ENCODE measurements around the gene MED26.

MED26 gene

DNA sequence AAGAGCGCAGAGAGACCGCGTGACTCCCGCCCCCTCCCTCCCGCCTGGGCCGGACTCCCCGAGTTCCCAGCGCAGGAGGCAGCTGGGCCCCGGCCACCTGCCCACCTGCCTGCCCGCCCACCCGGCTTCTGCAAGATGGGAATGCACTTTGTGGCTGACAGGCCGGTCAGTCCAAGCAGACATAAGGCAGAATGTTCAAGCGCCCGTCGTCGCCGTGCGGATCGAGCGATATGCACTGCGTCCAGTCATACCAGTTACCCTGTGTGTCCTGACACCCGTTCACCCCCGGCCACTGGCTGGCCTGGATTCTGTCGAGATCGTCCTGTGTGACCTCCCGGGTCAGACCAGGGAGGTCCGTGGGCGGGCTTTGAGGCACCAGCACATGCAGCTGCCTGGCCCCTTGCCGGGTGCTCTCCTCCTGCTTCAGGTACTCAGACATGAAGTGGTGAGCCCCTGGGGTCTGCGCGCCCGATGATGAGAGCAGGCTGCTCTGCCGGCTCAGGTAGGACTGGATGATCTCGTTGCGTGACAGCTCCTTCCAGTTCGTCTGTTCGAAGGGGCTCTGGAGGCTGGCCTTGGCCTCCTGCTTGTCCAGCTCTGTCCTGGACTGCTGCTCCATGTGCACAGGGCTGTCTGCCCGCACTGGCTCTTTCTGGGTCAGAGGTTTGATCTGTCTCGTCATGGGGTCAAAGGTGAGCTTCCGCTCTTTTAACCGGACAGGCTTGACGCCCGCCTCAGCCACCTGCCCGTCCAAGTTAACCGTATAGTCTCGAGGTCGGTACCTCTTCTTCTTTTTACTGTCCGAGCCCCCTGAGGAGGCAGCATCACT is 51.9 kb downstream of the MED26 start:
- Histone ChIP-seq H3K9me3 (ENCODE audit: insufficient read depth, low read depth, low read length) (no peaks in the 10 kb centered on the region), H3K4me1 (ENCODE audit: insufficient read depth, low read length) (0 out of 2 replicates have a peak, but pooled peaks cover 5% of the 10 kb centered on the region), H3K27ac (ENCODE audit: low read length) (no peak overlapping the region), H3K9ac (ENCODE audit: low read depth, low read length) (no peak overlapping the region), H3K36me3 (ENCODE audit: insufficient read depth, low read depth, low read length) (peaks cover 35% of the 10 kb centered on the region), H3K27me3 (ENCODE audit: insufficient read depth, low read length) (no peaks in the 10 kb centered on the region), H3K4me3 (ENCODE audit: low read length) (no peak overlapping the region)

DNA sequence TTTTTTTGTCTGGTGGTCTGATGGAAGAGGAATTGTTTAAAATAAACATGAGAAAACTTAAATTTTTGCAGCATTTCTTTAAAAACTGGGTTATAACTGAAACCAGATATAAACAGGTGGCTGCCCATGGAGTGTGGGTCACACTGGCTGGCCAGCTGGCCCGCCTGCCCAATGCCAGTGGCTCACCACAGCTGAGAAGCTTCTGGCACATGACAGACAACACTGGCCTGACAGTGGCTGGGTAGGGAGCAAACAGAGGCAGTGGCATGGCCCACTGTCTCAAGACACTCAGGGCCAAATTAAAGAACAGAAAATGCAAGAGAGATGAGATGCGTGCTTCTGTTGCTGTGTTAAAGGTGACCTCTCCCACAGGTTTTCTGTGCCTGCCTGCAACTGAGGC is 52.7 kb downstream of the MED26 start:
- no peaks in the 10 kb centered on the region for H3K9me3 ChIP-seq (ENCODE audit: insufficient read depth, low read depth, low read length)
- no peaks in the 10 kb centered on the region for H3K27me3 ChIP-seq (ENCODE audit: insufficient read depth, low read length)
- H3K4me3 ChIP-seq (ENCODE audit: low read length): no peak overlapping the region
- no peak overlapping the region for H3K9ac ChIP-seq (ENCODE audit: low read depth, low read length)
- no peak overlapping the region for H3K27ac ChIP-seq (ENCODE audit: low read length)
- peaks cover 39% of the 10 kb centered on the region for H3K36me3 ChIP-seq (ENCODE audit: insufficient read depth, low read depth, low read length)
- 0 out of 2 replicates have a peak, but pooled peaks cover 5% of the 10 kb centered on the region for H3K4me1 ChIP-seq (ENCODE audit: insufficient read depth, low read length)

DNA sequence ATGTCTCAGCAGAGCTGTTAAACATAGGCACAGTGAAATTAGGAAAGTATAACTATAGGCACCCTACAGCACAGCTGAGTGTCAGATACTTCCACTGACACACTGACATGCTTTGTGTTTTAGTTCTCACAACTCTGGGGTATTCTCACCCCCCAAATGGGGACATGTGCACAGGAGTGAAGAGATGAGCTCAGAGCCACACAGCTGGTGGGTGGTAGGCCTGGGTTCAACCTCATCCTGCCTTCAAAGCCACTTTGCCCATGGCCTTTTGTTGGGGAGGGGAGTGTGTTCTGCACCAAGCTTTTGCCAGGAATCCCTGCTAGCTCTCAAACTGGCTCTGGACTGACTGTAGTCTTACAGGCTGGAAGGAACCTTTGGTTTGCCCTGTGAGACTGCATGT is 54.1 kb downstream of the MED26 start:
- Histone ChIP-seq H3K36me3 (ENCODE audit: insufficient read depth, low read depth, low read length) (peaks cover 46% of the 10 kb centered on the region), H3K4me1 (ENCODE audit: insufficient read depth, low read length) (0 out of 2 replicates have a peak, but pooled peaks cover 5% of the 10 kb centered on the region), H3K9ac (ENCODE audit: low read depth, low read length) (no peak overlapping the region), H3K4me3 (ENCODE audit: low read length) (no peak overlapping the region), H3K27ac (ENCODE audit: low read length) (no peak overlapping the region), H3K27me3 (ENCODE audit: insufficient read depth, low read length) (no peaks in the 10 kb centered on the region), H3K9me3 (ENCODE audit: insufficient read depth, low read depth, low read length) (no peaks in the 10 kb centered on the region)

DNA sequence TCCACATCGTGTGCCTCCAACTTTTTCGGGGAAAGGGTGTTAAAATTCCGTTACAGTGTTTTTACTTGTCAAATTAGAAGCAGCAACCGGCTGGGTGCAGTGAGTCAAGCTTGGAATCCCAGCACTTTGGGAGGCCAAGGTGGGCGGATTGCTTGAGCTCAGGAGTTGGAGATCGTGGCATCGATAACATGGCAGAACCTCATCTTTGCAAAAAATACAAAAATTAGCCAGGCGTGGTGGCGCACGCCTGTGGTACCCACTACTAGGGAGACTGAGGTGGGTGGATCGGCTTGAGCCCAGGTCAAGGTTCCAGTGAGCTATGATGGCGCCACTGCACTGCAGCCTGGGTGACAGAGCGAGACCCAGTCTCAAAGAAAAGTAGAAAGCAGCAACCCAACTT is 54.7 kb downstream of the MED26 start:
- H3K27me3 ChIP-seq (ENCODE audit: insufficient read depth, low read length): no peaks in the 10 kb centered on the region
- no peak overlapping the region for H3K27ac ChIP-seq (ENCODE audit: low read length)
- H3K9ac ChIP-seq (ENCODE audit: low read depth, low read length): peak overlapping the region; percentile 82; the same call in 1 of the 2 replicates
- H3K36me3 ChIP-seq (ENCODE audit: insufficient read depth, low read depth, low read length): peaks cover 50% of the 10 kb centered on the region
- no peaks in the 10 kb centered on the region for H3K9me3 ChIP-seq (ENCODE audit: insufficient read depth, low read depth, low read length)
- H3K4me1 ChIP-seq (ENCODE audit: insufficient read depth, low read length): 0 out of 2 replicates have a peak, but pooled peaks cover 5% of the 10 kb centered on the region
- peak overlapping the region; percentile 89 for H3K4me3 ChIP-seq (ENCODE audit: low read length)

DNA sequence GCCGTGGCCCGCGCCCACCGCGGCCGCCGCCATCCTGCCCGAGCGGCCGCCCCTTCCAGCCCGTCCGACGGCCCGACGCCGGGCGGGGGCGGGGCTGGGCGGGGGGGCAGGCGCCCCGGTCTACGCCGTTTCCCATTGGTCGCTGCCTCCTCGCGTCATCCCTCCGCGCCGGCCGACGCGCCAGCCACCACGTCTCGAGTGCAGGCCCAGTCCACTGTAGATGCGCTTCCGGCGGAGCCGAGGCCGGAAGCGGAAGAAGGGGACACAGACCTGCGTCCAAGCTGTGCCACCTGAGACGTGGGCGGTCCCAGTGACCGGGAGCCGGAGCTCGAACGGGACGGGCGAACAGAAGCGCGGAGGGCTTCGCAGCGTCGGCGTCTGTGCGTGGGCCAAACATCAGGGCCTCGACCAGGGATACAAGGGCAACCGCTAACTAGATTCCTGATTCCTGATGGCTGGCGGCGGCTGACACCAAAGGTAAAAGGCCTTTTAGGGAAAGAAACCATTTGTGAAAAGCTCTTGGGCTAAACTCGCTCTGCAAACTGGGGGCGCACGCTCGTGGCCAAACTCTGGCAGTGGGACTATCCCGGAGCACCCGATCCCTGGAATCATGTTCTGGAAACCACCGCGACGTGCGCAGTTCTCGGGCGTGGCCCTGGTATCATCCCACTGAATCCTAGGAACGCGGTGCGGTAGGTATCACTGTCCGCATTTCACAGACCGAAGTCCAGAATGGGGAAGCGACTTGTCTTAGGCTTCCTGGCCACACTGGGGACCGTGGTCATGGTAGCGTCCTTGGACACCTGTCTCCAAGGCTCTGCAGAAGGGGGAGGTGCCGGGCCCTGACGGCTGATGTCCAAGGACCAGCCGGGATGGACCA is 55.4 kb downstream of the MED26 start, which contains the start of gene SLC35E1:
SLC35E1 (minus strand) TSS at position 84 of the 880 bp plus-strand sequence; CDS start at position 33, 51 bp downstream.
- no peak within 1 kb of the TSS for H3K27ac ChIP-seq (ENCODE audit: low read length)
- H3K9me3 ChIP-seq (ENCODE audit: insufficient read depth, low read depth, low read length): no peaks in the 10 kb centered on the region
- no peaks in the 10 kb centered on the region for H3K27me3 ChIP-seq (ENCODE audit: insufficient read depth, low read length)
- H3K4me1 ChIP-seq (ENCODE audit: insufficient read depth, low read length): 0 out of 2 replicates have a peak, but pooled peaks cover 5% of the 10 kb centered on the region
- peaks cover 55% of the 10 kb centered on the region for H3K36me3 ChIP-seq (ENCODE audit: insufficient read depth, low read depth, low read length)
- H3K4me3 ChIP-seq (ENCODE audit: low read length): peak within 1 kb of the TSS; percentile 89
- H3K9ac ChIP-seq (ENCODE audit: low read depth, low read length): peak within 1 kb of the TSS; percentile 82

DNA sequence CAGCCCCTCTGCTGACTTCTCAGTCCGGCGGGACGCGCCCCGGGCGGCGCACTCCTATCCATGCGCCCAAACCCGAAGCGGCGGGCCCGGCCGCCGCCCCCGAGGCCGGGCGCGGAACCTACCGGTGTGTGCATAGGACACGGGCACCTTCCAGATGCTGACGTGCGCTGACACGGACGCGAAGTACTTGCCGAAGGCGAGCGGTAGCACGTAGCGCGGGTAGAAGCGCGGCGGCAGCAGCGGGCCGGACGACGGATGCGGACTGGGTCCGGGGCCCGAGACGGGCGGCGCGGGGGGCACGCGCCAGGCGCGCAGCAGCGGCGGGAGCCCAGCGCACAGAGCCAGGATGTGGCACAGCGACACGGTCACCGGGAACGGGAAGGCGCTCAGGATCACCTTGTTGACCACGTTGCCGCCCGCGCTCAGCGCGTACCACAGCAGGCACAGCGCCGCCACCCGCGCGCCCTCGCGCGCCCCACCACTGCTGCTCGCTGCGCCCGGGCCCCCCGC is 56.1 kb downstream of the MED26 start:
- 0 out of 2 replicates have a peak, but pooled peaks cover 5% of the 10 kb centered on the region for H3K4me1 ChIP-seq (ENCODE audit: insufficient read depth, low read length)
- H3K9me3 ChIP-seq (ENCODE audit: insufficient read depth, low read depth, low read length): no peaks in the 10 kb centered on the region
- H3K4me3 ChIP-seq (ENCODE audit: low read length): peak overlapping the region; percentile 86
- peak overlapping the region; percentile 81; the same call in 1 of the 2 replicates for H3K9ac ChIP-seq (ENCODE audit: low read depth, low read length)
- H3K27ac ChIP-seq (ENCODE audit: low read length): no peak overlapping the region
- H3K36me3 ChIP-seq (ENCODE audit: insufficient read depth, low read depth, low read length): peaks cover 58% of the 10 kb centered on the region
- H3K27me3 ChIP-seq (ENCODE audit: insufficient read depth, low read length): no peaks in the 10 kb centered on the region

DNA sequence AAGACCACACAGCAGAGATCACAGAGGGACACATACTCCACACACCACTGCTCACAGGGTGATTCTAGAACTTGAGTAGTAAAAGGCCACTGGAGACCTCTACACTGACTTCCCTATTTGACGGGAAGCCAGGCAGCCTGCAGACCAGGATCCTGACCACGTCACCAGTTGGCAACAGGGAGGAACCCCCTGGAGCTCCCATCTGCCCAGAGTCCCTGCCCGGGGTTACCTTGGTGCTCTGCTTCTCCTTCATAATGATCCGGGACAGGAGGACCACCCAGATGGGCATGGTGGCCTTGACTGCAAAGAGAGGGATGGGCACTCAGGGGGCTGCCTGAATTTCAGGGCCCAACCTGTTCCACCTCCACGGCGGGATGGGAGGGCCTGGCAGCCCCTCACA is 56.7 kb downstream of the MED26 start:
- peak overlapping the region; percentile 86 for H3K4me3 ChIP-seq (ENCODE audit: low read length)
- H3K9me3 ChIP-seq (ENCODE audit: insufficient read depth, low read depth, low read length): no peaks in the 10 kb centered on the region
- H3K4me1 ChIP-seq (ENCODE audit: insufficient read depth, low read length): 0 out of 2 replicates have a peak, but pooled peaks cover 5% of the 10 kb centered on the region
- H3K27ac ChIP-seq (ENCODE audit: low read length): no peak overlapping the region
- H3K36me3 ChIP-seq (ENCODE audit: insufficient read depth, low read depth, low read length): peaks cover 59% of the 10 kb centered on the region
- H3K9ac ChIP-seq (ENCODE audit: low read depth, low read length): peak overlapping the region; percentile 81; the same call in 1 of the 2 replicates
- no peaks in the 10 kb centered on the region for H3K27me3 ChIP-seq (ENCODE audit: insufficient read depth, low read length)

DNA sequence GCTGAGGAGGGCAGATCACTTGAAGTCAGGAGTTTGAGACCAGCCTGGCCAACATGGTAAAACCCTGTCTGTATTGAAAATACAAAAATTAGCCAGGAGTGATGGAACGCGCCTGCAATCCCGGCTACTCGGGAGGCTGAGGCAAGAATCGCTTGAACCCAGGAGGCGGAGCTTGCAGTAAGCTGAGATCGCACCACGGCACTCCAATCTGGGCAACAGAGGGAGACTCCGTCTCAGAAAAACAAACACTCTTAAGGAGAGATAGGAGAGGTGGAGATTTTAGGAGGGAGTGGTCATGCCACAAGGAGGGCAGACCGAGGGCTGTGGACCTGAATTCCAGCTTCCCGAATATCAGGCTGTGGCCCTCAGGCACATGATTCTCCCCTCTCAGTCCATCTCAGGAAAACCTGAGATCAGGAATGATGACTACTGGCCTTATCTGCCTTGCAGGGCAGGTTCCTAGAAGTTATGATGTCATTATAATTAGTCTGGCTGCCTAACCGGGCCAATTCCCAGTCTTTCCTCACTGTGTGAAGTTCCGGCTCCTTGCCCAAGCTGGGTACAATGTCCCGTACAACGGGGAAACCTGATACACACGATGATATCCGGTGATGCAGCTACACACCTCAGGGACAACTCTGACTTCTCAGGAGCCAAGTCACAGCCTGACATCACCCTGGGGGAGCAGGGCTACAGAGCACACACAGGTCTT is 58.2 kb downstream of the MED26 start:
- Histone ChIP-seq H3K27me3 (ENCODE audit: insufficient read depth, low read length) (no peaks in the 10 kb centered on the region), H3K36me3 (ENCODE audit: insufficient read depth, low read depth, low read length) (peaks cover 54% of the 10 kb centered on the region), H3K9ac (ENCODE audit: low read depth, low read length) (no peak overlapping the region), H3K27ac (ENCODE audit: low read length) (no peak overlapping the region), H3K4me3 (ENCODE audit: low read length) (no peak overlapping the region), H3K9me3 (ENCODE audit: insufficient read depth, low read depth, low read length) (no peaks in the 10 kb centered on the region), H3K4me1 (ENCODE audit: insufficient read depth, low read length) (0 out of 2 replicates have a peak, but pooled peaks cover 5% of the 10 kb centered on the region)

DNA sequence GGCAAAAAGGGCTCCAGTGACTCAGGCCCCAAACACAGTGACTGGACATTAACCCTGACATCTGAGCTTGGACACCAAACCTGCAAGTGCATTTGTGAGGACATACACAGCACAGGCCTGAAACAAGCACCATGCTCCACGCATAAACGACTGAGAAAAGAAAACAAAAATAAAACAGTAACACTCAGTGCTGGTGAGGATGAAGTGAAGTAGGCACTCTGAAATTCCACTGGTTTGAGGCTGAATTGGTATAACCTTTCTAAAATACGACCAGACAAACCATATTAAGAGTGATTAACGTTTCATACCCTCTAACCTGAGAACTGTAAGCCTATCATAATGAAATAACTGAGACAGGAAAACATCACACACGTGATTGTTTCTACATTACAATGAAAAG is 61.3 kb downstream of the MED26 start:
- Histone ChIP-seq H3K27me3 (ENCODE audit: insufficient read depth, low read length) (no peaks in the 10 kb centered on the region), H3K27ac (ENCODE audit: low read length) (no peak overlapping the region), H3K9me3 (ENCODE audit: insufficient read depth, low read depth, low read length) (no peaks in the 10 kb centered on the region), H3K4me3 (ENCODE audit: low read length) (no peak overlapping the region), H3K36me3 (ENCODE audit: insufficient read depth, low read depth, low read length) (peaks cover 71% of the 10 kb centered on the region), H3K9ac (ENCODE audit: low read depth, low read length) (no peak overlapping the region), H3K4me1 (ENCODE audit: insufficient read depth, low read length) (0 out of 2 replicates have a peak, but pooled peaks cover 5% of the 10 kb centered on the region)

DNA sequence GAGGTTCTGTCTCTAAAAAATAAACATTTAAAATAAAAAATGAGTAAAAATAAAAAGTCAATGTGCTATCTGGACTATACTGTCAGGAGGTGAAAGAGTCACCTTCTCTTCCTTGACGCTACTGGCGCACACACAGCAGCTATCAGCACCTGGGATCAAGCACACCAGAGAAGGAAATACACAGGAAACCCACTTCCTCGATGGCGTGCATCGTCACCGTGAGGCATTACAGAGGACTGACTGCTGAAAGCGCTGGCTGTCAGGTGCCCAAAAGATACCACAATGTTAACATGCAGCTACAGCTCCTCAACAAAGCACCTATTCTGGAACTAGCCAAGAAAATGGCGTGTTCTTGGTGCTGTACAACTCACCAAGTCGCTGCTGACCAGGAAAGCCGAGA is 61.8 kb downstream of the MED26 start:
- Histone ChIP-seq H3K4me3 (ENCODE audit: low read length) (no peak overlapping the region), H3K36me3 (ENCODE audit: insufficient read depth, low read depth, low read length) (peaks cover 76% of the 10 kb centered on the region)

DNA sequence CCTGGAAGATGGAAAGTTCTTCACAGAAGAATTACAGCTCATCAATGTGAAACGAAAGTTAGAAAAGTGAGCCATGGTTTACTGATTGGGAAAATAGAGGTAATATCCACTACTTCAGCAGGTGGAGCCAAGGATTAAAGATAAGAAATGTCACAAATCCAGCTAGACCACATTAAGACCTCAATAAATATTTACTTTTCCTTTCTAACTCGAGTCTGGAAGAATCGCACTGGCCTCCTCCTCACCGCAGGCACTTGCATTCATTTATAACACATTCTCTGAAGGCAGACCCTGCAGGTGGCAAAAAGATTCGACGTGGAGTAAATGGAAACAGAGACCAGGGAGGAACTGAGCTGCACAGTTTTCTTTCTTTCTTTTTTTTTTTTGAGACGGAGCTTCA is 63.2 kb downstream of the MED26 start:
- Histone ChIP-seq H3K27me3 (ENCODE audit: insufficient read depth, low read length) (no peaks in the 10 kb centered on the region), H3K4me1 (ENCODE audit: insufficient read depth, low read length) (no peaks in the 10 kb centered on the region), H3K9ac (ENCODE audit: low read depth, low read length) (no peak overlapping the region), H3K9me3 (ENCODE audit: insufficient read depth, low read depth, low read length) (no peaks in the 10 kb centered on the region), H3K36me3 (ENCODE audit: insufficient read depth, low read depth, low read length) (peaks cover 77% of the 10 kb centered on the region), H3K27ac (ENCODE audit: low read length) (no peak overlapping the region), H3K4me3 (ENCODE audit: low read length) (no peak overlapping the region)

More for the DNA sequence above, 61.8 kb downstream of the MED26 start:
- no peaks in the 10 kb centered on the region for H3K9me3 ChIP-seq (ENCODE audit: insufficient read depth, low read depth, low read length)
- no peak overlapping the region for H3K27ac ChIP-seq (ENCODE audit: low read length)
- H3K27me3 ChIP-seq (ENCODE audit: insufficient read depth, low read length): no peaks in the 10 kb centered on the region
- no peak overlapping the region for H3K9ac ChIP-seq (ENCODE audit: low read depth, low read length)
- 0 out of 2 replicates have a peak, but pooled peaks cover under 1% of the 10 kb centered on the region for H3K4me1 ChIP-seq (ENCODE audit: insufficient read depth, low read length)
